Ascending aorta (tissue), 2 donors: Measurements from ENCODE around the gene IFNL1. TPM values are rescaled to one million over a fixed set of nuclear protein-coding genes. Genes with fewer than 3 reads are reported as not detected.
A peak's percentile ranks its signal among the peaks of the same experiment; 100 is the strongest.

ENCODE experiments used
- DNase-seq, 2 donors: peaks; one replicate each; pipeline ENCODE4 v3.0.0-alpha.2; 2019; ENCODE audit warnings: low spot score in 2 of 2
- H3K27ac ChIP-seq, 2 donors: fragments of 200-600 bp; sonication (generic); one replicate each; pipeline ENCODE4 v1.5.1; 2016 to 2017; ENCODE audit warnings: mild to moderate bottlenecking in 1 of 2
- H3K27me3 ChIP-seq: fragments of 200-600 bp; sonication (generic); one replicate; pipeline ENCODE4 v1.5.1; 2017
- H3K36me3 ChIP-seq, 2 donors: fragments of 200-600 bp; sonication (generic); one replicate each; pipeline ENCODE4 v1.5.1; 2016
- H3K4me1 ChIP-seq, 2 donors: fragments of 200-600 bp; sonication (generic); one replicate each; pipeline ENCODE4 v1.5.1; 2016 to 2017; ENCODE audit warnings: mild to moderate bottlenecking in 1 of 2
- H3K4me3 ChIP-seq, 2 donors: fragments of 200-600 bp; sonication (generic); one replicate each; pipeline ENCODE4 v1.5.1; 2016 to 2017; ENCODE audit warnings: mild to moderate bottlenecking in 1 of 2
- H3K9me3 ChIP-seq, 2 donors: fragments of 200-600 bp; sonication (generic); one replicate each; pipeline ENCODE4 v1.5.1; 2016
- CTCF ChIP-seq, 3 experiments: fragments of 200-600 bp in 2 of 3; fragments of 450-650 bp in 1 of 3; sonication (generic) in 2 of 3; IDR thresholded peaks; one replicate each; pipeline ENCODE4 v1.5.1; 2016 to 2019; ENCODE audit warnings: antibody characterized with exemption in 3 of 3, mild to moderate bottlenecking in 1 of 3, moderate library complexity in 1 of 3
- intact Hi-C: fragments of 100-400 bp; cut with DNase I; formaldehyde crosslinking; loops from one replicate; pipeline ENCODE4 v1.15.1; 2023
- total RNA-seq: library from RNA; depleted of rRNA; stranded (reverse); fragments of >200 nt; gene quantifications from one replicate; pipeline ENCODE4 v1.1.0, GENCODE V29; 2016

The IFNL1 gene
- total RNA-seq, 1 donor from 2014 or later = not detected

GRCh38 chr19:39321832-39322176, 25.6 kb downstream of the IFNL1 start:
- no peak overlapping the region for H3K27ac ChIP-seq
- H3K27me3 ChIP-seq = no peaks in the 10 kb centered on the region
- peaks cover 4% of the 10 kb centered on the region in 2 donors for H3K4me1 ChIP-seq
- TF ChIP-seq CTCF (IDR thresholded peaks at IDR 0.05) = no peak
- intact Hi-C loops = loop anchor here (10.0 kb wide), 1 partner anchor 137 kb away; no protein-coding TSS in a partner anchor
- no peak for DNase-seq
- no peak overlapping the region for H3K4me3 ChIP-seq
- no peaks in the 10 kb centered on the region for H3K9me3 ChIP-seq
- no peaks in the 10 kb centered on the region for H3K36me3 ChIP-seq

- no peaks in the 10 kb centered on the region for H3K9me3 ChIP-seq
- H3K4me3 ChIP-seq = no peak overlapping the region
- intact Hi-C loops = loop anchor here (10.0 kb wide), 1 partner anchor 140 kb away; no protein-coding TSS in a partner anchor
- H3K4me1 ChIP-seq = peaks cover 4% of the 10 kb centered on the region in 2 donors
- no peaks in the 10 kb centered on the region for H3K27me3 ChIP-seq
- H3K36me3 ChIP-seq = no peaks in the 10 kb centered on the region
- no peak for DNase-seq
- H3K27ac ChIP-seq = no peak overlapping the region
- TF ChIP-seq CTCF (IDR thresholded peaks at IDR 0.05) = no peak
Measured at GRCh38 chr19:39324242-39324842, 28.1 kb downstream of the IFNL1 start.

GRCh38 chr19:39325778-39326665, 29.8 kb downstream of the IFNL1 start:
- Histone ChIP-seq H3K4me1 (no peaks in the 10 kb centered on the region), H3K27me3 (no peaks in the 10 kb centered on the region), H3K36me3 (no peaks in the 10 kb centered on the region), H3K4me3 (no peak overlapping the region), H3K9me3 (no peaks in the 10 kb centered on the region), H3K27ac (no peak overlapping the region)
- TF ChIP-seq CTCF (IDR thresholded peaks at IDR 0.05) = no peak
- intact Hi-C loops = loop anchor here (5.0 to 10.0 kb wide), 2 partner anchors 141 to 364 kb away; no protein-coding TSS in a partner anchor
- DNase-seq = no peak

- no peak for TF ChIP-seq CTCF (IDR thresholded peaks at IDR 0.05)
- Histone ChIP-seq H3K36me3 (no peaks in the 10 kb centered on the region), H3K27me3 (no peaks in the 10 kb centered on the region), H3K9me3 (no peaks in the 10 kb centered on the region), H3K4me3 (no peak overlapping the region), H3K27ac (no peak overlapping the region), H3K4me1 (no peaks in the 10 kb centered on the region)
- no peak for DNase-seq
- intact Hi-C loops = loop anchor here (1.0 to 10.0 kb wide), 3 partner anchors 143 to 365 kb away; no protein-coding TSS in a partner anchor
Measured at GRCh38 chr19:39327363-39328045, 31.3 kb downstream of the IFNL1 start.

DNA sequence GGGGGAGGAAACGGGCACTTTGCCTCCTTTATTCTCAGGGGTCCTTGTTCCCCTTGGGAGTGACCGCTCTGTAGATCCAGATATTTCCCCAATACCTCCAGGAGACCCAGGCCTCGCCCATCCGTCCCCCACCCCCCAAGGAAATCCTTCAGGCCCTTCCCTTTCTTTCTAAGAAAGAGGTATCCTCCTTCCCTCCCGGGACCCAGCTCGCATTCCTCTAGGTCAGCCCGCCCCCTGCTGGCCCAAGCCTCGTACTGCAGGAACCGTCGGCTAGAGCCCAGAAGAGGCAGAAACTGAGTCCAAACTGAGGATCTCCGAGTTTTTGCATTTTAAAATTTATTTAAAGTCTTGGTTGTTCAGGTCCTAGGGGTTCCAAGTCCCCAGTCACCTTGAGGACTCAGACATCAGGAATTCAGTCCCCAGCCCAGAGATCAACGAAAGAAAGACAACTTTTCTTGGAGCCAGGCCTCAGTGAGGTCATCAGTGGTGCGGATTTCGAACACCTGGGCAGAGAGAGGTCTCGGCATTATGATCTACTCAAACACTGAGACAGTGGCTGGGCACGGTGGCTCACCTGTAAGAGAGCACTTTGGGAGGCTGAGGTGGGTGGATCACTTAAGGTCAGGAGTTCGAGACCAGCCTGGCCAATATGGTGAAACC, 32.0 kb downstream of the IFNL1 start:
- intact Hi-C loops = loop anchor here (1.0 to 10.0 kb wide), 3 partner anchors 143 to 366 kb away; no protein-coding TSS in a partner anchor
- H3K4me1 ChIP-seq = no peaks in the 10 kb centered on the region
- no peak overlapping the region for H3K4me3 ChIP-seq
- TF ChIP-seq CTCF (IDR thresholded peaks at IDR 0.05) = peak; percentile 92 to 98 (median 96)
- no peaks in the 10 kb centered on the region for H3K36me3 ChIP-seq
- H3K27ac ChIP-seq = no peak overlapping the region
- H3K27me3 ChIP-seq = no peaks in the 10 kb centered on the region
- peak in 1 of 2 donors; percentile 90 for DNase-seq
- no peaks in the 10 kb centered on the region for H3K9me3 ChIP-seq
